Putamen (tissue), 1 donor: Measurements from ENCODE around the gene IMPACT.

ENCODE experiments used
- DNase-seq: peaks from one replicate; pipeline ENCODE4 v3.0.0-alpha.2; 2016; ENCODE audit warnings: low spot score

IMPACT gene

GRCh38 chr18:24426398-24427294, at the start of gene IMPACT:
Gene IMPACT, plus strand, starts transcription at chr18:24426670. Its CDS starts 87 bp downstream, at chr18:24426757.
- peak; percentile 85 for DNase-seq

GRCh38 chr18:24378598-24378997, 47.9 kb upstream of the IMPACT start:
- DNase-seq = no peak

GRCh38 chr18:24380163-24380747, 46.2 kb upstream of the IMPACT start:
- DNase-seq = no peak

- no peak for DNase-seq
Measured at GRCh38 chr18:24381126-24381525, 45.3 kb upstream of the IMPACT start.

- no peak for DNase-seq
Measured at GRCh38 chr18:24386681-24387080, 39.8 kb upstream of the IMPACT start.

- no peak for DNase-seq
Measured at GRCh38 chr18:24388957-24389356, 37.5 kb upstream of the IMPACT start.

GRCh38 chr18:24395049-24395795, 31.2 kb upstream of the IMPACT start:
- DNase-seq = no peak

- no peak for DNase-seq
Measured at GRCh38 chr18:24396082-24396633, 30.3 kb upstream of the IMPACT start.

GRCh38 chr18:24397131-24397693, 29.3 kb upstream of the IMPACT start:
- DNase-seq = peak; percentile 91

GRCh38 chr18:24397694-24398368, 28.6 kb upstream of the IMPACT start, which contains the start of gene OSBPL1A:
Gene OSBPL1A, minus strand, starts transcription at chr18:24397824. Its CDS starts 20,291 bp downstream, at chr18:24377533.
- DNase-seq = peak; percentile 89

- DNase-seq = no peak
Measured at GRCh38 chr18:24398540-24398939, 27.9 kb upstream of the IMPACT start.

GRCh38 chr18:24400587-24400986, 25.9 kb upstream of the IMPACT start:
- no peak for DNase-seq

GRCh38 chr18:24402209-24402785, 24.2 kb upstream of the IMPACT start:
- no peak for DNase-seq

GRCh38 chr18:24403076-24403475, 23.4 kb upstream of the IMPACT start:
- no peak for DNase-seq

- DNase-seq = no peak
Measured at GRCh38 chr18:24404591-24404990, 21.9 kb upstream of the IMPACT start.

- DNase-seq = peak; percentile 50
Measured at GRCh38 chr18:24408496-24408895, 18.0 kb upstream of the IMPACT start.

- no peak for DNase-seq
Measured at GRCh38 chr18:24413148-24413547, 13.3 kb upstream of the IMPACT start.

GRCh38 chr18:24414349-24415003, 12.0 kb upstream of the IMPACT start:
- DNase-seq = no peak

GRCh38 chr18:24417480-24417879, 9.0 kb upstream of the IMPACT start:
- DNase-seq = no peak

- DNase-seq = no peak
Measured at GRCh38 chr18:24420551-24420950, 5.9 kb upstream of the IMPACT start.
